ENCODE measurements around the gene AKNAD1.

- TF ChIP-seq CTCF (IDR thresholded peaks at IDR 0.05) (no peak), ZFX (IDR thresholded peaks at IDR 0.05; ENCODE audit: borderline replicate concordance) (no peak)
Observed at GRCh38 chr1:108791790-108792189, 65.1 kb downstream of the AKNAD1 start.
